ES-I3 (cell line): ENCODE data around the gene DNAJC3.
"Not testable (repeated sequence)": the region's sequence is repeated elsewhere in the genome, so short reads cannot be mapped to it uniquely, and the experiment has no call there.

Experiments
- H3K36me3 ChIP-seq: 2 replicates; pipeline ENCODE4 v1.6.1; 2013; ENCODE audit warnings: mild to moderate bottlenecking, low read length, control low read depth, moderate library complexity; ENCODE audit not compliant: insufficient read depth
- H3K4me1 ChIP-seq: 2 replicates; pipeline ENCODE4 v1.6.1; 2013; ENCODE audit warnings: mild to moderate bottlenecking, control low read depth, low read length; ENCODE audit not compliant: insufficient read depth
- H3K9ac ChIP-seq: 2 replicates; pipeline ENCODE4 v1.6.1; 2013; ENCODE audit warnings: low read depth, mild to moderate bottlenecking, low read length, moderate library complexity
- H3K9me3 ChIP-seq: 2 replicates; pipeline ENCODE4 v1.6.1; 2013; ENCODE audit warnings: mild to moderate bottlenecking, low read length, moderate library complexity; ENCODE audit not compliant: control insufficient read depth, insufficient read depth

Gene DNAJC3

DNA sequence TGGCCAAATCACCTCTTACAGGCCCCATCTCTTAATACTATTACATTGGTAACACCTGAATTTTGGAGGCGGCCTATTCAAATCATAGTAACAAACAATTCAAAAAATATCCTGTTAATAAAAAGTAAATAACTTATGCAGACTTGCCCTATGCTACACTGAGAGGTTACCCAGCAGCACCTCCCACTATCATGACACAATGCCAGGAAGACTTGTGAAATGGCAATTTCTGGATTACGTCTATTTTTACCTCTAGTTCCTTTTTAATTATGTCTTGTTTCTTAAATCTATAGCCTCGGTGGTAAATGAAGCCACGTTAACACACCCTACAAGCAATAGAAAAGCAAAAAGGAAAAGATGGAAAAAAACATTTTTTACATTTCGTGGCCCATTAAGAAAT lies 26.2 kb upstream of the DNAJC3 start:
- peaks cover 3% of the 10 kb centered on the region for H3K9me3 ChIP-seq
- H3K9ac ChIP-seq = no peak overlapping the region
- H3K4me1 ChIP-seq = peaks cover 6% of the 10 kb centered on the region; the same call in 1 of the 2 replicates
- H3K36me3 ChIP-seq = no peaks in the 10 kb centered on the region

DNA sequence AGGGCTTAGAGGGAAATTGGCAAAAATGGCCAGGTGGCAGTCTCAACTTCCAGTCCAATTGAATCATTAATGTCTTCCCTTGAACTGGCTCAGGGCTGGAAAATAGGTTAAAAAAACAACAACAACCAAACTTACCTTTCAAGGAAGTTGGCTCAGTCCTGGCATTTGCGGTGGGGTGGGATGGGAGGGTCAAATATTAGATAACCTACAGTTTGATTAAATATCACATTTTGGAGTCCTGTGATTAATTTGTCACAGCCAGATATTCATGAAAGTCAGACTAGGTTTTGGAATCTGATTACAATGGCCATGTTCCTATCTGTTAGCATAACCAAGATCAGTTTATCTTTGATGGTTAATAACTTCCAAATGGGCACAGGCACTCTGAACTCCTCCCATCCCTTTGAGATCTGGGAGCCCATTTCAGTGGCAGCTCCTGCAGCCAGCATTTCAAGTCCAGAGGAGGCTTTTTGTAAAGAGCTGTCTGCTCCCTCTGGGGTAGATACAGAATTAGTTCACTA lies 24.6 kb upstream of the DNAJC3 start:
- Histone ChIP-seq H3K36me3 (no peaks in the 10 kb centered on the region), H3K9ac (no peak overlapping the region), H3K9me3 (peaks cover 3% of the 10 kb centered on the region), H3K4me1 (peaks cover 6% of the 10 kb centered on the region; the same call in 1 of the 2 replicates)

DNA sequence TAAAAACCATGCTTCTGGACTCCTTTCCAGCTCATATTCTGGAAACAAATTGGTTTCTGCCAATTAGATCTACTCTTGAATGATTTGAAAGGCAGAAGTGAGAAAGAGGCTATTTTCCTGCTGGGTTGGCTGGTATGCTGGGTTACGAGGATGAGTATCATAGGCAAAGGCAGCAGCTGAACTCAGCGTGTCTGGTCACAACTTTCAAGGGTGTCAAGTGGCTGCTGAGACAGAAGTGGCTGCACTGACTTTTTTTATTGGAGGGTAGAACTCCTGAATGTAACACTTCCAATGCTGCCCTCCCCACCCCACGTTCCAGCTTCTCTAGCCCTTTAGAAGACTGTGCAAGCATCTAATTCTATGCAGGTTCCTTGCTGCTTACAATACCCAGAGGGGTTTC lies 24.1 kb upstream of the DNAJC3 start:
- peaks cover 3% of the 10 kb centered on the region for H3K9me3 ChIP-seq
- H3K36me3 ChIP-seq = no peaks in the 10 kb centered on the region
- peaks cover 6% of the 10 kb centered on the region; the same call in 1 of the 2 replicates for H3K4me1 ChIP-seq
- H3K9ac ChIP-seq = no peak overlapping the region

DNA sequence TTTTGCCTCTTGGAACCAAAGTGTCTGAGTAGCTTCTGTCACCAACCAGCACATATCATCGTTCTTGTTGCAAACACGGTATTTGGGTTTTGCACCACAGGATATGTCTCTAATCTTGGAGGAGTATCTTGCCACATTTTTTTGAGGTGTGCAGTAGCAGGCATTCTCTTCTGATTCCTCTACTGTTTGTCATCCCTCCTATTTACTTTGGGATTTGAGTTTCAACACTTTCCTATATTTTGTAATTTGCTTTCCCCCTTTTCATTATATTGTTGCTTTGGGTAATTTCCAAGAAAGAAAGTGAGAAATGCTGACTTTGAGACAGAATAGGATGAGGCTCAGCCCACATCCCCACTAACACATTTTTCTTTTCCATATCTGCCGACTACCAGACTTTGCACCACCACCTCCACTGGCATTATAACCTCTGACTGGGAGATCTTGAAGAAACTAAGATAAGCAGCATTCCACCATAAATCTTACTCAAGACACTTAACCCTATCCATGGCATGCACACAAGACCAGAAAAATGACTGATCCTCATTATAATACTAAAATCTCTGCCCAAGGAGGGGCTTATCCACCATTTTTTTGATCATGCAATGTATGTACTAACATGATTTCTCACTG lies 20.4 kb upstream of the DNAJC3 start:
- peaks cover 6% of the 10 kb centered on the region; the same call in 1 of the 2 replicates for H3K4me1 ChIP-seq
- no peaks in the 10 kb centered on the region for H3K36me3 ChIP-seq
- H3K9me3 ChIP-seq = peaks cover 3% of the 10 kb centered on the region; the same call in 1 of the 2 replicates
- no peak overlapping the region for H3K9ac ChIP-seq

DNA sequence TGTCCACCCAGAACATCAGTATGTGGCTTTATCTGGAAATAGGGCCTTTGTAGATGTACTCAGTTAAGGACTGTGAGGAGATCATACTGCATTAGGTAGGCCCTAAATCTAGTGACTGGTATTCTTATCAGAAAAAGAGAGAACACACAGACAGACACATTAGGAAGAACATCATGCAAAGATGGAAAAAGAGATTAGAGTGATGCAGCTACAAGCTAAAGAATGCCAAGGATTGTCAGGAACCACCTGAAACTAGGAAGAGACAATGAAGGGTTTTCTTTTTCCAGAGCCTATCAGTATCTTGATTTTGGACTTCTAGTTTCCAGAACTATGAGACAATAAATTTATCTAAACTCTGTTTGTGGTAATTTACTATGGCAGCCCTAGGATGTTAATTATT lies 17.4 kb upstream of the DNAJC3 start:
- H3K36me3 ChIP-seq = no peaks in the 10 kb centered on the region
- H3K9ac ChIP-seq = no peak overlapping the region
- no peaks in the 10 kb centered on the region for H3K4me1 ChIP-seq
- peaks cover 4% of the 10 kb centered on the region; the same call in 1 of the 2 replicates for H3K9me3 ChIP-seq

DNA sequence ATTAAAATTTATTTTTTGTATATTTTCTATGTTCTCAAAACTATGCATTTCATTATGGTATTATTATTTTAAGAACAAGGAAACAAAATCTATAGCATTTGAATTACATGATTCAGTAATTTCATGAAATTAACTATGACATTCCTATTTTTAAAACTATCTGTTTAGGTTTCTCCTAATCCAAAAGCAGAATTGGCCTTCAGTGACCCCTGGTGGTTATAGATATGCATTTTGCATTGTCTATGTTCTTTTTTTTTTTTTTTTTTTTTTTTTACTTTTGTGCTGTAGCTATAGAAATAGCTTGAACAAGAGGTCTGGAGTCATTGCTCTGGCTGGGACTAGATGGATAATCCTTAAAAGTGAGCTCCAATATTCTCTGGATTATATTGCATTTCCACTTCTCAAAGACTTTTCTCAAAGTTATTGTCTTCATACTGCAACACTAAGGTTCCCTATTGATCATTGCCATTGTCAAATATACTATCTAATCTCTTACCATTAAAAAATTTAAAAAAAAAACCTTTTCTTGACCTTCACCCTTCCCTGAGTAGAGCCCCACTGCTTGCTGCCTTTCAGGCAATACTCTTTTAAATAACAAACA lies 15.9 kb upstream of the DNAJC3 start:
- no peaks in the 10 kb centered on the region for H3K4me1 ChIP-seq
- H3K36me3 ChIP-seq = no peaks in the 10 kb centered on the region
- H3K9me3 ChIP-seq = peaks cover 4% of the 10 kb centered on the region; the same call in 1 of the 2 replicates
- H3K9ac ChIP-seq = no peak overlapping the region

DNA sequence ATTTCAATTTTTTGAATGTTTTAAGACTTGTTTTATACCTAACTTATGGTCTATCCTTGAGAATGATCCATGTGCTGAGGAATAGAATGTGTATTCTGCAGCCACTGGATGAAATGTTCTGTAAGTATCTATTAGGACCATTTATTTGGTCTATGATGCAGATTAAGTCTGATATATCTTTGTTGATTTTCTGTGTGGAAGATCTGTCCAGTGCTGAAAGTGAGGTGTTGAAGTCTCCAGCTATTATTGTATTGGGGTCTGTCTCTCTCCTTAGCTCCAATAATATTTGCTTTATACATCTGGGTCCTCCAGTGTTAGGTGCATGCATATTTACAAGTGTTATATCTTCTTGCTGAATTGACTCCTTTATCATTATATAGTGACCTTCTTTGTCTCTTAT lies 9.7 kb upstream of the DNAJC3 start:
- not testable (repeated sequence) for H3K9ac ChIP-seq, H3K4me1 ChIP-seq, H3K36me3 ChIP-seq
- H3K9me3 ChIP-seq = peaks cover 29% of the 10 kb centered on the region; the same call in 1 of the 2 replicates

DNA sequence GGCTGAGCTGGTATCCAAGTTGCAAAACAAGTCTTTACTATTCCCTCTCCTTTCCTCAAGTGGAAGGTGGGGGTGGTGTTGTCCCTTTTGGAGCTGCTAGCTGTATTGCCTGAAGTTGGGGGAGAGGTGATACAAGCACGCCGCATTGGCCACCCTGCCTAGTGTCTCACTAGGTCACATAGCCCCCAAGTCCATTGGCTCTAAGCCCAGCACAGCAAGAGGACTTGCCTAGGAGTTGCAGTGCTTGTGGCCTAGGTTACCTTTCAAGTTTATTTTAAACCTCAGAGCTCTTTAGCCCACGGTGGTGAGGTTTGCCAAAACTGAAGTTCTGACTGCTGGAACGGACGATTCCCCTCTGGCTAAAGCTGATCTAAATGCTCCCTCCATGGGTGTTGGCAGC lies 5.3 kb upstream of the DNAJC3 start:
- no peaks in the 10 kb centered on the region for H3K36me3 ChIP-seq
- no peaks in the 10 kb centered on the region for H3K4me1 ChIP-seq
- no peak overlapping the region for H3K9ac ChIP-seq

DNA sequence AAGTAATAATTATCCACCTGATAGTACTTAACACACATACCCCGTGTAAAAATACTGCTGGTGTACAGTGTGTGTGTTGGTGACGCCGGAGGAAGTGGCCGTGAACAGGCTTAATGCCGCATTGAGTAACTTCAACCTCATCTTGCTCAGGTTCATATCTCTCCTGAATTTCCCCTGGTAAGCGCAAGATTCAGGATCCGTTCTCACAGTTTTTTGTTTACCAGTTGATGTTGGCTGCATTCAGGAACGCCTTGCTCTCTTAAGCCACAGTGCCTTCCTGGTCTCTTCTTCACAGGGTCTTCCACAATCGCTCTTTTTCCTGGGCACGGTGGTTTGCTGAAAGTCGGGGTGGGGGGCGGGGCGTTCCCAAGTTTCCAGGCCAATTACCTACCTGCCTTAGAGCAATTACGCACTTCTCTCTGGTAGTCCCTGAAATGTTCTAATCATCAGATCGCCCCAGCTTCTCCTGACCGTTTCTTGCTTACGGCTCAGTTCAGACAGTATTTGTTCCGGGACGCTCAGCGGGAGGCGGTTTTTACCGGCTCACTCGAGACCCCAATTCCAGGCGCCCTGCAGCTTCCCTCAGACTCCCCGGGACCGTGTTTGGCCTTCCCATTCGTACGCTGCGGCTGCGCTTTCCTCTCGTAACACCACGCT lies 706 bp upstream of the DNAJC3 start:
- Histone ChIP-seq H3K4me1 (no peaks in the 10 kb centered on the region), H3K9ac (peak overlapping the region; percentile 65), H3K9me3 (0 out of 2 replicates have a peak, but pooled peaks cover 5% of the 10 kb centered on the region), H3K36me3 (no peaks in the 10 kb centered on the region)

More for the DNA sequence above, 5.3 kb upstream of the DNAJC3 start:
- H3K9me3 ChIP-seq = peaks cover 26% of the 10 kb centered on the region; the same call in 1 of the 2 replicates

DNA sequence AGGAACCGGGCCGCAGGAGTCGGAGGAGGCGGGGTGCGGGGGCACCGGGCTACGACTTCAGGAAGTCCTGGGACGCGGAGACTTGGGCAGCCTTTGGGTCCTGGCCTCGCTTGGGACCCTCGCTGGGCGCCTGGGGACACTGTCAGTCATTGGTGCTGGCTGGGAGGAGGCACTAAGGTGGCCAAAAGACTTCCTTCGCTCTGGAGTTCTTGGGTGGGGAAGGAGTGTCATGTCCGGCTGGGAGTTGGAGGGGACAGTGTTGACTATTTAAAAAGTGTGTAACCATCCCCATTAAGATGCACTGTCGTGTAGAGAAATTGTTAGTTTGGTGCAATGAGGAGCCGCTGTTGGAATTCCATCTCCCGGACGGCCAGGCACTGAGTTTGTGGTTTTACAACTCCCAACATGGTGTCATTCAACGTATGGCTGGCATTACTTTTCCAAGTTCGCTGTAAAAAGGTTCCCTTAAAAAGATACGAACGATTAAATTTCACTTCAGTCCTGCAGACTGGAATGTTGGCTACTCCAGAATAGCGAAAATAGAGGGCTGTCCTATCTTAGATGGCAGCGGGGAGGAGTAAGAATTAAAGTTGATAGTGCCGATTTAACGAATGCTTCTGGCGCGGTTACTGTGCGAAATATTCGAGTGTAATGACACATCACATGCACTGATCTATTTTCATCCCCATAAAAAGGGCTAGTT lies 776 bp downstream of the DNAJC3 start:
- Histone ChIP-seq H3K36me3 (no peaks in the 10 kb centered on the region), H3K9me3 (0 out of 2 replicates have a peak, but pooled peaks cover 2% of the 10 kb centered on the region), H3K9ac (peak overlapping the region; percentile 65), H3K4me1 (no peaks in the 10 kb centered on the region)

DNA sequence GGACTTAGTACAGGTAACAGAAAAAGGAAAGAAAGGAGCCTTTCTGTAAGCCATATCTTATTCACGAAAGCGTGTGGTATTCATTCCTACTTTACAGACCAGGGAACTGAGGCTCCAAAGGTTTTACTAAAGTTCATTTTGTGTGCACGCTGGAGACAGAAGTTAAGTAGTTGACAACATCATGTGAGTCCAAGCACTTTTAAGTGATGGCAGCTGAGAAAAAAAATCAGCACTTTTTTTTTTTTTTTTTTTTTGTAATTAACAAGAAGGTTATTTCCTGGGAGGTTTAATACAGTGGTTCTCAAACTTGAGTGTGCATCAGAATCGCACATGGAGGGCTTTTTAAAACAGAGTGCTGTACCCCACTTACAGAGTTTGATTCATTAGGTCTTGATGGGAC lies 2.0 kb downstream of the DNAJC3 start:
- Histone ChIP-seq H3K9me3 (no peaks in the 10 kb centered on the region), H3K36me3 (no peaks in the 10 kb centered on the region), H3K4me1 (no peaks in the 10 kb centered on the region; the same call in 1 of the 2 replicates), H3K9ac (no peak overlapping the region)

DNA sequence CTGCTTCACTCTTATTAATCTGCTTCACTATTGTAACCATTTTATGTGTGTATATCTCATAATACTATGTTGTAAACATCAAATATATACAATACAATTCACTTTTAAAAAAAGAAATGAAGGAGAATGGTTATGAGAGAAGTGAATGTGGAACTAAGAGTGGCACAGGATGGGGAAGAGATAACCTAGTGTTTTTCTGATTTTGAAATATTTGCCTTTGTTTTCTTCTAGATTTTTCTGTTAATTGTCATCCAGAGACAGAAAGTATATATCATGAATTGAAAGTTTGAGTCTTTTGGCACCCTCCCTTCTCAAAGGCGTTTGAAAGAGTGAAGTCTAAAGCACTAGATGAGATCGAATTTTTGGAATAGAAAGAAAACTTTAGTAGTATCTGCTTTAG lies 2.8 kb downstream of the DNAJC3 start:
- Histone ChIP-seq H3K36me3 (no peaks in the 10 kb centered on the region), H3K4me1 (no peaks in the 10 kb centered on the region; the same call in 1 of the 2 replicates), H3K9ac (no peak overlapping the region), H3K9me3 (peaks cover under 1% of the 10 kb centered on the region; the same call in 1 of the 2 replicates)

DNA sequence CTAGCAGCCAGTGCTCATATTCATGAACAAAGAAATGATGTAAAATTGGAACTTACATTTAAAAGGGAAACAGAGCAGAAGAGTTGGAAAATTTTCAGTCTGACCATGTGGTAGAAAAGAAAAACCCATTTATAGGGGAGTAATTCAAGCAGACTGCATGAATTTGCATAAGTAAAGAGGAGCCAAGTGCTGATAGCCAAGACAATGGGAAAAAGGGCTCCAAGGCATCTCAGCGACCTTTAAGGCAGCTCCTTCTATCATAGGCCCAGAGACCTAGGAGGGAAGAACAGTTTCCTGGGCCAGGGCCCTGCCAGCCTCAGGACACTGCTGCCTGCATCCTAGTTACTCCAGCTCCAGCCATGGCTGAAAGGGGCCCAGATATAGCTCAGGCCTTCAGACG lies 7.5 kb downstream of the DNAJC3 start:
- peaks cover 4% of the 10 kb centered on the region for H3K9me3 ChIP-seq
- H3K36me3 ChIP-seq = no peaks in the 10 kb centered on the region
- H3K9ac ChIP-seq = no peak overlapping the region
- H3K4me1 ChIP-seq = no peaks in the 10 kb centered on the region; the same call in 1 of the 2 replicates

DNA sequence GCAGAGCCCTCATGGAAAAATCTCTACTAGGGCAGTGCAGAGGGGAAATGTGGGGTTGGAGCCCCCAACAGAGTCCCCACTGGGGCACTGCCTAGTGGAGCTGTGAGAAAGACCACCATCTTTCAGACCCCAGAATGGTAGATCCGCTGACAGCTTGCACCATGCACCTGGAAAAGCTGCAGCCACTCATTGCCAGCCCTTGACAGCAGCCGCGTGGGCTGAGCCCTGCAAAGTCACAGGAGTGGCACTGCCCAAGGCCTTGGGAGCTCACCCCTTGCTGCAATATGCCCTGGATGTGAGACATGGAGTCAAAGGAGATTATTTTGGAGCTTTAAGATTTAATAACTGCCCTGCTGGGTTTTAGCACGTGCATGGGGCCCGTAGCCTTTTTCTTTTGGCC lies 8.0 kb downstream of the DNAJC3 start:
- H3K36me3 ChIP-seq, H3K9ac ChIP-seq, H3K4me1 ChIP-seq, H3K9me3 ChIP-seq: not testable (repeated sequence)
